Measurements from ENCODE around the gene IKBKE. TPM values are rescaled to one million over a fixed set of nuclear protein-coding genes. Genes with fewer than 3 reads are reported as not detected.

The IKBKE gene
- total RNA-seq, 1 donor from 2014 or later, result 6.3 TPM

- TF ChIP-seq CTCF (IDR thresholded peaks at IDR 0.05), result no peak
- Histone ChIP-seq H3K4me3 (no peak overlapping the region), H3K9me3 (no peaks in the 10 kb centered on the region), H3K27me3 (no peaks in the 10 kb centered on the region), H3K4me1 (peaks cover 17 to 34% of the 10 kb centered on the region in 2 donors), H3K36me3 (no peaks in the 10 kb centered on the region), H3K27ac (no peak overlapping the region)
- no peak for DNase-seq (ENCODE audit: low spot score in 2 of 2)
- intact Hi-C loops (cut with DNase I), result no loop called here
These were observed 41.2 kb downstream of the IKBKE start for GRCh38 chr1:206511362-206512057.

- Histone ChIP-seq H3K9me3 (no peaks in the 10 kb centered on the region), H3K4me1 (peaks cover 17 to 27% of the 10 kb centered on the region in 2 donors), H3K36me3 (no peaks in the 10 kb centered on the region), H3K27ac (peak overlapping the region in 1 of 2 donors; percentile 41), H3K27me3 (no peaks in the 10 kb centered on the region), H3K4me3 (no peak overlapping the region)
- intact Hi-C loops (cut with DNase I), result no loop called here
- no peak for TF ChIP-seq CTCF (IDR thresholded peaks at IDR 0.05)
- no peak for DNase-seq (ENCODE audit: low spot score in 2 of 2)
These were observed 42.0 kb downstream of the IKBKE start for GRCh38 chr1:206512058-206512850.

GRCh38 chr1:206512851-206513180 lies 42.5 kb downstream of the IKBKE start:
- TF ChIP-seq CTCF (IDR thresholded peaks at IDR 0.05), result no peak
- Histone ChIP-seq H3K9me3 (no peaks in the 10 kb centered on the region), H3K27me3 (no peaks in the 10 kb centered on the region), H3K4me3 (no peak overlapping the region), H3K4me1 (peaks cover 13 to 27% of the 10 kb centered on the region in 2 donors), H3K36me3 (no peaks in the 10 kb centered on the region), H3K27ac (peak overlapping the region; percentile 41)
- intact Hi-C loops (cut with DNase I), result no loop called here
- DNase-seq (ENCODE audit: low spot score in 2 of 2), result no peak

- H3K36me3 ChIP-seq, result no peaks in the 10 kb centered on the region
- peak overlapping the region; percentile 44 to 55 for H3K27ac ChIP-seq
- H3K4me3 ChIP-seq, result no peak overlapping the region
- DNase-seq (ENCODE audit: low spot score in 2 of 2), result peak; percentile 46 to 93
- no peaks in the 10 kb centered on the region for H3K9me3 ChIP-seq
- no peaks in the 10 kb centered on the region for H3K27me3 ChIP-seq
- intact Hi-C loops (cut with DNase I), result no loop called here
- TF ChIP-seq CTCF (IDR thresholded peaks at IDR 0.05), result no peak
- H3K4me1 ChIP-seq, result peaks cover 9 to 20% of the 10 kb centered on the region in 2 donors
These were observed 43.2 kb downstream of the IKBKE start for GRCh38 chr1:206513312-206514111.

- TF ChIP-seq CTCF (IDR thresholded peaks at IDR 0.05), result no peak
- no peaks in the 10 kb centered on the region for H3K9me3 ChIP-seq
- no peak overlapping the region for H3K27ac ChIP-seq
- peaks cover 9 to 14% of the 10 kb centered on the region in 2 donors for H3K4me1 ChIP-seq
- intact Hi-C loops (cut with DNase I), result no loop called here
- DNase-seq (ENCODE audit: low spot score in 2 of 2), result no peak
- no peaks in the 10 kb centered on the region for H3K27me3 ChIP-seq
- no peaks in the 10 kb centered on the region for H3K36me3 ChIP-seq
- no peak overlapping the region for H3K4me3 ChIP-seq
These were observed 44.6 kb downstream of the IKBKE start for GRCh38 chr1:206514813-206515387.
